Measurements from ENCODE around the gene SGPP2.

GRCh38 chr2:222582928-222583327, 158.6 kb downstream of the SGPP2 start:
- peak; percentile 16 for TF ChIP-seq CTCF (IDR thresholded peaks at IDR 0.05; ENCODE audit: borderline replicate concordance, extremely low read depth, low read length, poor library complexity, severe bottlenecking)
- TF ChIP-seq EZH2 (IDR thresholded peaks at IDR 0.05; ENCODE audit: borderline replicate concordance, low read depth, low read length, severe bottlenecking): no peak
